Natural killer cell treated with Interleukin-12 subunit alpha and Interleukin-12 subunit beta and Interleukin-15 and Interleukin-18, amount 100 ng/mL, for 72 hours (primary cell): ENCODE measurements around the gene KLHL5. TPM values are rescaled to one million over a fixed set of nuclear protein-coding genes. Genes with fewer than 3 reads are reported as not detected.

ENCODE experiments used
- ATAC-seq, 2 donors: fragments of 150-1000 bp; cut with Tn5 transposase in 1 of 2; sonication (Bioruptor Pico), chemical (Tn5 transposase) in 1 of 2; 2 replicates each; pipeline ENCODE4 v1.10.0; 2021
- DNase-seq: peaks from one replicate; pipeline ENCODE4 v3.0.0; 2022; ENCODE audit warnings: low spot score
- H3K27ac Mint-ChIP-seq, 2 donors: 1 replicate in 1 of 2; 2 replicates in 1 of 2; pipeline ENCODE4 v1.8.0; 2022; ENCODE audit warnings: mixed read lengths in 2 of 2, mild to moderate bottlenecking in 1 of 2, moderate library complexity in 1 of 2
- H3K27me3 Mint-ChIP-seq, 2 donors: 1 replicate in 1 of 2; 2 replicates in 1 of 2; pipeline ENCODE4 v1.8.0; 2022; ENCODE audit warnings: mixed read lengths in 2 of 2
- H3K36me3 Mint-ChIP-seq: one replicate; pipeline ENCODE4 v1.8.0; 2022; ENCODE audit warnings: mixed read lengths
- H3K4me1 Mint-ChIP-seq, 2 donors: 1 replicate in 1 of 2; 2 replicates in 1 of 2; pipeline ENCODE4 v1.8.0; 2022; ENCODE audit warnings: low read depth in 2 of 2, mixed read lengths in 2 of 2, mild to moderate bottlenecking in 1 of 2
- H3K4me3 Mint-ChIP-seq: one replicate; pipeline ENCODE4 v1.8.0; 2022; ENCODE audit warnings: mixed read lengths
- H3K9me3 Mint-ChIP-seq: 2 replicates; pipeline ENCODE4 v1.8.0; 2022; ENCODE audit warnings: mixed read lengths
- total RNA-seq, 2 donors: library from RNA; stranded (reverse); gene quantifications; one replicate each; pipeline ENCODE4 v1.2.3, GENCODE V29; 2022

Gene KLHL5
- total RNA-seq, 2 donors from 2014 or later = 13.6 to 20.8 TPM

GRCh38 chr4:39048311-39048710 is 13.7 kb upstream of the KLHL5 start:
- peaks cover 26 to 37% of the 10 kb centered on the region in 2 donors for H3K4me1 Mint-ChIP-seq

GRCh38 chr4:39050590-39050989 is 11.4 kb upstream of the KLHL5 start:
- ATAC-seq (no peak), DNase-seq (no peak)
- Mint-ChIP-seq H3K4me3 (no peak overlapping the region), H3K9me3 (no peaks in the 10 kb centered on the region), H3K4me1 (peaks cover 20 to 26% of the 10 kb centered on the region in 2 donors), H3K36me3 (no peaks in the 10 kb centered on the region), H3K27me3 (no peaks in the 10 kb centered on the region), H3K27ac (no peak overlapping the region)

More at GRCh38 chr4:39048311-39048710, 13.7 kb upstream of the KLHL5 start:
- ATAC-seq = no peak
- DNase-seq = no peak
- no peaks in the 10 kb centered on the region for H3K9me3 Mint-ChIP-seq
- H3K27me3 Mint-ChIP-seq = no peaks in the 10 kb centered on the region
- H3K36me3 Mint-ChIP-seq = no peaks in the 10 kb centered on the region
- peak overlapping the region; percentile 62 for H3K4me3 Mint-ChIP-seq
- peak overlapping the region; percentile 83 to 86 for H3K27ac Mint-ChIP-seq

GRCh38 chr4:39051492-39051891 is 10.5 kb upstream of the KLHL5 start:
- H3K9me3 Mint-ChIP-seq = no peaks in the 10 kb centered on the region
- no peak for DNase-seq
- no peaks in the 10 kb centered on the region for H3K36me3 Mint-ChIP-seq
- ATAC-seq = no peak
- H3K4me1 Mint-ChIP-seq = peaks cover 12 to 20% of the 10 kb centered on the region in 2 donors
- H3K27me3 Mint-ChIP-seq = no peaks in the 10 kb centered on the region
- no peak overlapping the region for H3K4me3 Mint-ChIP-seq
- no peak overlapping the region for H3K27ac Mint-ChIP-seq

- DNase-seq = no peak
- no peaks in the 10 kb centered on the region for H3K36me3 Mint-ChIP-seq
- no peak for ATAC-seq
- no peak overlapping the region for H3K27ac Mint-ChIP-seq
- peaks cover 0 to 8% of the 10 kb centered on the region in 2 donors for H3K4me1 Mint-ChIP-seq
- no peaks in the 10 kb centered on the region for H3K27me3 Mint-ChIP-seq
- no peak overlapping the region for H3K4me3 Mint-ChIP-seq
- no peaks in the 10 kb centered on the region for H3K9me3 Mint-ChIP-seq
These were observed 8.0 kb upstream of the KLHL5 start for GRCh38 chr4:39053983-39054382.

- Mint-ChIP-seq H3K9me3 (no peaks in the 10 kb centered on the region), H3K36me3 (no peaks in the 10 kb centered on the region), H3K27ac (no peak overlapping the region), H3K4me1 (peaks cover 0 to 8% of the 10 kb centered on the region in 2 donors), H3K27me3 (no peaks in the 10 kb centered on the region), H3K4me3 (no peak overlapping the region)
- DNase-seq = no peak
- no peak for ATAC-seq
These were observed 7.5 kb upstream of the KLHL5 start for GRCh38 chr4:39054497-39054896.

- no peak overlapping the region for H3K4me3 Mint-ChIP-seq
- no peaks in the 10 kb centered on the region for H3K9me3 Mint-ChIP-seq
- peaks cover 0 to 8% of the 10 kb centered on the region in 2 donors for H3K4me1 Mint-ChIP-seq
- H3K27me3 Mint-ChIP-seq = no peaks in the 10 kb centered on the region
- DNase-seq (no peak), ATAC-seq (no peak)
- H3K27ac Mint-ChIP-seq = no peak overlapping the region
- H3K36me3 Mint-ChIP-seq = no peaks in the 10 kb centered on the region
These were observed 6.0 kb upstream of the KLHL5 start for GRCh38 chr4:39056023-39056422.

- H3K27ac Mint-ChIP-seq = no peak overlapping the region
- no peaks in the 10 kb centered on the region for H3K36me3 Mint-ChIP-seq
- ATAC-seq = no peak
- DNase-seq = no peak
- H3K9me3 Mint-ChIP-seq = no peaks in the 10 kb centered on the region
- peaks cover 8 to 11% of the 10 kb centered on the region in 2 donors for H3K4me1 Mint-ChIP-seq
- H3K27me3 Mint-ChIP-seq = no peaks in the 10 kb centered on the region
- H3K4me3 Mint-ChIP-seq = no peak overlapping the region
These were observed 575 bp upstream of the KLHL5 start for GRCh38 chr4:39061457-39061856.

GRCh38 chr4:39062770-39063097 is 702 bp downstream of the KLHL5 start:
- Mint-ChIP-seq H3K4me3 (no peak overlapping the region), H3K36me3 (no peaks in the 10 kb centered on the region), H3K27me3 (no peaks in the 10 kb centered on the region), H3K4me1 (peaks cover 5 to 8% of the 10 kb centered on the region in 2 donors), H3K27ac (no peak overlapping the region), H3K9me3 (no peaks in the 10 kb centered on the region)
- ATAC-seq = no peak
- DNase-seq = no peak

GRCh38 chr4:39063430-39063829 is 1.4 kb downstream of the KLHL5 start:
- no peak overlapping the region for H3K4me3 Mint-ChIP-seq
- no peaks in the 10 kb centered on the region for H3K36me3 Mint-ChIP-seq
- H3K27me3 Mint-ChIP-seq = no peaks in the 10 kb centered on the region
- no peak for DNase-seq
- no peak for ATAC-seq
- no peaks in the 10 kb centered on the region for H3K9me3 Mint-ChIP-seq
- H3K4me1 Mint-ChIP-seq = peaks cover 10 to 11% of the 10 kb centered on the region in 2 donors
- H3K27ac Mint-ChIP-seq = peak overlapping the region in 1 of 2 donors; percentile 22

- Mint-ChIP-seq H3K27ac (no peak overlapping the region), H3K9me3 (no peaks in the 10 kb centered on the region), H3K4me3 (no peak overlapping the region), H3K36me3 (no peaks in the 10 kb centered on the region), H3K4me1 (peaks cover 15 to 16% of the 10 kb centered on the region in 2 donors), H3K27me3 (no peaks in the 10 kb centered on the region)
- no peak for ATAC-seq
- DNase-seq = no peak
These were observed 4.3 kb downstream of the KLHL5 start for GRCh38 chr4:39066371-39066770.

- H3K36me3 Mint-ChIP-seq = no peaks in the 10 kb centered on the region
- ATAC-seq (no peak), DNase-seq (no peak)
- H3K4me3 Mint-ChIP-seq = no peak overlapping the region
- no peaks in the 10 kb centered on the region for H3K27me3 Mint-ChIP-seq
- H3K9me3 Mint-ChIP-seq = no peaks in the 10 kb centered on the region
- H3K27ac Mint-ChIP-seq = no peak overlapping the region
- H3K4me1 Mint-ChIP-seq = peaks cover 14 to 16% of the 10 kb centered on the region in 2 donors
These were observed 5.0 kb downstream of the KLHL5 start for GRCh38 chr4:39067031-39067430.

- peaks cover 12 to 14% of the 10 kb centered on the region in 2 donors for H3K4me1 Mint-ChIP-seq
- no peak overlapping the region for H3K4me3 Mint-ChIP-seq
- H3K27ac Mint-ChIP-seq = no peak overlapping the region
- no peak for ATAC-seq
- H3K36me3 Mint-ChIP-seq = no peaks in the 10 kb centered on the region
- no peak for DNase-seq
- H3K9me3 Mint-ChIP-seq = no peaks in the 10 kb centered on the region
- no peaks in the 10 kb centered on the region for H3K27me3 Mint-ChIP-seq
These were observed 5.4 kb downstream of the KLHL5 start for GRCh38 chr4:39067451-39067850.

- H3K4me3 Mint-ChIP-seq = no peak overlapping the region
- peaks cover 7 to 11% of the 10 kb centered on the region in 2 donors for H3K4me1 Mint-ChIP-seq
- H3K9me3 Mint-ChIP-seq = no peaks in the 10 kb centered on the region
- DNase-seq (no peak), ATAC-seq (no peak)
- no peaks in the 10 kb centered on the region for H3K27me3 Mint-ChIP-seq
- H3K36me3 Mint-ChIP-seq = no peaks in the 10 kb centered on the region
- no peak overlapping the region for H3K27ac Mint-ChIP-seq
These were observed 6.9 kb downstream of the KLHL5 start for GRCh38 chr4:39068907-39069306.

- Mint-ChIP-seq H3K36me3 (peaks cover 8% of the 10 kb centered on the region), H3K9me3 (no peaks in the 10 kb centered on the region), H3K27ac (no peak overlapping the region), H3K4me1 (peaks cover 0 to 6% of the 10 kb centered on the region in 2 donors), H3K4me3 (no peak overlapping the region), H3K27me3 (no peaks in the 10 kb centered on the region)
- no peak for ATAC-seq
- DNase-seq = no peak
These were observed 16.8 kb downstream of the KLHL5 start for GRCh38 chr4:39078829-39079228.

- H3K4me3 Mint-ChIP-seq = no peak overlapping the region
- no peak overlapping the region for H3K27ac Mint-ChIP-seq
- no peaks in the 10 kb centered on the region for H3K9me3 Mint-ChIP-seq
- H3K36me3 Mint-ChIP-seq = peaks cover 8% of the 10 kb centered on the region
- H3K4me1 Mint-ChIP-seq = peaks cover 0 to 6% of the 10 kb centered on the region in 2 donors
- H3K27me3 Mint-ChIP-seq = no peaks in the 10 kb centered on the region
- DNase-seq (no peak), ATAC-seq (no peak)
These were observed 21.1 kb downstream of the KLHL5 start for GRCh38 chr4:39083164-39083563.
